Activated naive CD8-positive, alpha-beta T cell treated with anti-CD3 and anti-CD28 coated beads, Interleukin-2, amount 10 ng/mL, durations not matched to agents 7 days and 5 days (primary cell): ENCODE measurements around the gene ACADVL. TPM values are rescaled to one million over a fixed set of nuclear protein-coding genes. Genes with fewer than 3 reads are reported as not detected.
A peak's percentile ranks its signal among the peaks of the same experiment; 100 is the strongest.

Experiments
- ATAC-seq: fragments of 150-1000 bp; cut with Tn5 transposase; one replicate; pipeline ENCODE4 v1.10.0; 2021; ENCODE audit warnings: low read depth, moderate library complexity
- POLR2A ChIA-PET: fragments of 350-600 bp; sonication (Branson Sonifier 250); formaldehyde crosslinking; loops from one replicate; lab custom pipeline; 2021; ENCODE audit warnings: antibody characterized with exemption; lab: Charles Lee
- DNase-seq: peaks from one replicate; pipeline ENCODE4 v3.0.0; 2021
- H3K27ac Mint-ChIP-seq: one replicate; pipeline ENCODE4 v1.8.0; 2022; ENCODE audit warnings: mild to moderate bottlenecking, mixed read lengths
- H3K27me3 Mint-ChIP-seq: one replicate; pipeline ENCODE4 v1.8.0; 2022; ENCODE audit warnings: mild to moderate bottlenecking, moderate library complexity, mixed read lengths
- H3K36me3 Mint-ChIP-seq: one replicate; pipeline ENCODE4 v1.8.0; 2021; ENCODE audit warnings: mild to moderate bottlenecking, mixed read lengths
- H3K4me1 Mint-ChIP-seq: one replicate; pipeline ENCODE4 v1.8.0; 2021; ENCODE audit warnings: mixed read lengths
- H3K4me3 Mint-ChIP-seq: one replicate; pipeline ENCODE4 v1.8.0; 2022; ENCODE audit warnings: mild to moderate bottlenecking, moderate library complexity, mixed read lengths
- H3K9me3 Mint-ChIP-seq: one replicate; pipeline ENCODE4 v1.8.0; 2021; ENCODE audit warnings: mixed read lengths
- total RNA-seq, 2 experiments: library from RNA; stranded (reverse); gene quantifications; one replicate each; pipeline ENCODE4 v1.2.3, GENCODE V29; 2021

The ACADVL gene
- total RNA-seq, 2 experiments from 2014 or later: 417 to 434 TPM

GRCh38 chr17:7203391-7203790 lies 16.3 kb upstream of the ACADVL start:
- Mint-ChIP-seq H3K4me3 (peak overlapping the region; percentile 17), H3K27me3 (no peaks in the 10 kb centered on the region), H3K9me3 (no peaks in the 10 kb centered on the region), H3K4me1 (peaks cover 24% of the 10 kb centered on the region), H3K36me3 (peaks cover 5% of the 10 kb centered on the region), H3K27ac (peak overlapping the region; percentile 68)
- no peak for ATAC-seq
- DNase-seq: no peak
- POLR2A ChIA-PET: no interaction called here

- H3K36me3 Mint-ChIP-seq: peaks cover 5% of the 10 kb centered on the region
- H3K27ac Mint-ChIP-seq: peak overlapping the region; percentile 92
- DNase-seq (no peak), ATAC-seq (peak; percentile 12)
- no peaks in the 10 kb centered on the region for H3K27me3 Mint-ChIP-seq
- peaks cover 24% of the 10 kb centered on the region for H3K4me1 Mint-ChIP-seq
- POLR2A ChIA-PET: interaction anchor here (0.7 to 1.4 kb wide), 4 partner anchors 15 to 504 kb away, joined by 3 to 6 read pairs (median 4); partner anchors contain the start of gene DLG4
- H3K9me3 Mint-ChIP-seq: no peaks in the 10 kb centered on the region
- H3K4me3 Mint-ChIP-seq: peak overlapping the region; percentile 91
Observed at GRCh38 chr17:7204336-7204735, 15.4 kb upstream of the ACADVL start.

GRCh38 chr17:7204828-7205461 lies 14.8 kb upstream of the ACADVL start:
- Mint-ChIP-seq H3K4me1 (peaks cover 24% of the 10 kb centered on the region), H3K4me3 (peak overlapping the region; percentile 91), H3K27ac (peak overlapping the region; percentile 92), H3K27me3 (peaks cover 2% of the 10 kb centered on the region), H3K9me3 (no peaks in the 10 kb centered on the region), H3K36me3 (peaks cover 5% of the 10 kb centered on the region)
- POLR2A ChIA-PET: interaction anchor here (0.7 to 1.4 kb wide), 5 partner anchors 14 to 504 kb away, joined by 3 to 6 read pairs (median 4); partner anchors contain the start of gene DLG4
- ATAC-seq: peak; percentile 86
- DNase-seq: peak; percentile 94

GRCh38 chr17:7205561-7205960 lies 14.2 kb upstream of the ACADVL start:
- POLR2A ChIA-PET: interaction anchor here (0.8 to 1.2 kb wide), 2 partner anchors 32 to 33 kb away, joined by 3 read pairs; partner anchors contain the start of gene PHF23
- Mint-ChIP-seq H3K27ac (peak overlapping the region; percentile 92), H3K4me3 (peak overlapping the region; percentile 91), H3K27me3 (peaks cover 5% of the 10 kb centered on the region), H3K9me3 (no peaks in the 10 kb centered on the region), H3K4me1 (peaks cover 24% of the 10 kb centered on the region), H3K36me3 (peaks cover 5% of the 10 kb centered on the region)
- ATAC-seq: no peak
- no peak for DNase-seq

GRCh38 chr17:7207120-7208001 lies 12.4 kb upstream of the ACADVL start:
- POLR2A ChIA-PET: interaction anchor here (1.4 kb wide), 1 partner anchor 9 kb away, joined by 3 read pairs; no protein-coding TSS in a partner anchor
- Mint-ChIP-seq H3K36me3 (peaks cover 5% of the 10 kb centered on the region), H3K27me3 (peaks cover 7% of the 10 kb centered on the region), H3K9me3 (no peaks in the 10 kb centered on the region), H3K4me1 (peaks cover 30% of the 10 kb centered on the region), H3K27ac (peak overlapping the region; percentile 28), H3K4me3 (no peak overlapping the region)
- ATAC-seq: no peak
- DNase-seq: no peak

GRCh38 chr17:7208027-7208571 lies 11.6 kb upstream of the ACADVL start:
- peaks cover 31% of the 10 kb centered on the region for H3K4me1 Mint-ChIP-seq
- peaks cover 2% of the 10 kb centered on the region for H3K36me3 Mint-ChIP-seq
- POLR2A ChIA-PET: interaction anchor here (1.4 kb wide), 1 partner anchor 8 kb away, joined by 3 read pairs; no protein-coding TSS in a partner anchor
- H3K4me3 Mint-ChIP-seq: no peak overlapping the region
- ATAC-seq (no peak), DNase-seq (no peak)
- no peaks in the 10 kb centered on the region for H3K9me3 Mint-ChIP-seq
- peaks cover 7% of the 10 kb centered on the region for H3K27me3 Mint-ChIP-seq
- no peak overlapping the region for H3K27ac Mint-ChIP-seq

GRCh38 chr17:7208754-7209460 lies 10.8 kb upstream of the ACADVL start:
- H3K4me3 Mint-ChIP-seq: no peak overlapping the region
- H3K27me3 Mint-ChIP-seq: peaks cover 7% of the 10 kb centered on the region
- ATAC-seq (no peak), DNase-seq (no peak)
- POLR2A ChIA-PET: no interaction called here
- H3K9me3 Mint-ChIP-seq: no peaks in the 10 kb centered on the region
- no peaks in the 10 kb centered on the region for H3K36me3 Mint-ChIP-seq
- H3K27ac Mint-ChIP-seq: peak overlapping the region; percentile 3
- peaks cover 37% of the 10 kb centered on the region for H3K4me1 Mint-ChIP-seq

GRCh38 chr17:7211491-7212273 lies 8.1 kb upstream of the ACADVL start:
- no peak for DNase-seq
- H3K36me3 Mint-ChIP-seq: no peaks in the 10 kb centered on the region
- POLR2A ChIA-PET: no interaction called here
- no peak overlapping the region for H3K4me3 Mint-ChIP-seq
- no peak overlapping the region for H3K27ac Mint-ChIP-seq
- no peak for ATAC-seq
- peaks cover 35% of the 10 kb centered on the region for H3K4me1 Mint-ChIP-seq
- no peaks in the 10 kb centered on the region for H3K9me3 Mint-ChIP-seq
- H3K27me3 Mint-ChIP-seq: peaks cover 7% of the 10 kb centered on the region

GRCh38 chr17:7213895-7214299 lies 5.8 kb upstream of the ACADVL start:
- peak overlapping the region; percentile 95 for H3K27ac Mint-ChIP-seq
- ATAC-seq (no peak), DNase-seq (no peak)
- POLR2A ChIA-PET: interaction anchor here (0.7 to 2.8 kb wide), 5 partner anchors 21 to 123 kb away, joined by 3 to 15 read pairs (median 4); partner anchors contain the start of genes ACAP1, CTDNEP1, DVL2 and PHF23
- peaks cover 47% of the 10 kb centered on the region for H3K4me1 Mint-ChIP-seq
- H3K9me3 Mint-ChIP-seq: no peaks in the 10 kb centered on the region
- no peaks in the 10 kb centered on the region for H3K36me3 Mint-ChIP-seq
- peaks cover 7% of the 10 kb centered on the region for H3K27me3 Mint-ChIP-seq
- H3K4me3 Mint-ChIP-seq: peak overlapping the region; percentile 97

- POLR2A ChIA-PET: interaction anchor here (0.7 to 2.8 kb wide), 7 partner anchors 20 to 179 kb away, joined by 3 to 15 read pairs (median 4); partner anchors contain the start of genes ACAP1, CTDNEP1, DVL2 and GABARAP
- H3K4me1 Mint-ChIP-seq: peaks cover 50% of the 10 kb centered on the region
- H3K27me3 Mint-ChIP-seq: peaks cover 7% of the 10 kb centered on the region
- ATAC-seq (peak; percentile 81), DNase-seq (peak; percentile 100)
- H3K9me3 Mint-ChIP-seq: no peaks in the 10 kb centered on the region
- H3K27ac Mint-ChIP-seq: peak overlapping the region; percentile 95
- H3K4me3 Mint-ChIP-seq: peak overlapping the region; percentile 97
- no peaks in the 10 kb centered on the region for H3K36me3 Mint-ChIP-seq
Observed at GRCh38 chr17:7214300-7215135, 5.2 kb upstream of the ACADVL start.

- peak overlapping the region; percentile 97 for H3K4me3 Mint-ChIP-seq
- H3K9me3 Mint-ChIP-seq: no peaks in the 10 kb centered on the region
- no peaks in the 10 kb centered on the region for H3K36me3 Mint-ChIP-seq
- peak overlapping the region; percentile 95 for H3K27ac Mint-ChIP-seq
- peaks cover 51% of the 10 kb centered on the region for H3K4me1 Mint-ChIP-seq
- ATAC-seq (no peak), DNase-seq (no peak)
- H3K27me3 Mint-ChIP-seq: peaks cover 2% of the 10 kb centered on the region
- POLR2A ChIA-PET: interaction anchor here (0.7 to 2.8 kb wide), 6 partner anchors 19 to 180 kb away, joined by 3 to 15 read pairs (median 6); partner anchors contain the start of genes ACAP1, DVL2, GABARAP and PHF23
Observed at GRCh38 chr17:7215136-7215638, 4.6 kb upstream of the ACADVL start.
